WI38 (cell line): Measurements from ENCODE around the gene ELK3.

ENCODE experiments used
- H3K4me3 ChIP-seq: 2 replicates; pipeline ENCODE4 v1.5.1; 2011; ENCODE audit warnings: low read depth, mild to moderate bottlenecking, control low read depth, low read length
- TF ChIP-seq, protein P1 (sequence below): IDR thresholded peaks from 2 replicates; pipeline ENCODE4 v1.5.1; 2012; ENCODE audit warnings: low read depth, mild to moderate bottlenecking, control low read depth, low read length

ELK3 gene

DNA sequence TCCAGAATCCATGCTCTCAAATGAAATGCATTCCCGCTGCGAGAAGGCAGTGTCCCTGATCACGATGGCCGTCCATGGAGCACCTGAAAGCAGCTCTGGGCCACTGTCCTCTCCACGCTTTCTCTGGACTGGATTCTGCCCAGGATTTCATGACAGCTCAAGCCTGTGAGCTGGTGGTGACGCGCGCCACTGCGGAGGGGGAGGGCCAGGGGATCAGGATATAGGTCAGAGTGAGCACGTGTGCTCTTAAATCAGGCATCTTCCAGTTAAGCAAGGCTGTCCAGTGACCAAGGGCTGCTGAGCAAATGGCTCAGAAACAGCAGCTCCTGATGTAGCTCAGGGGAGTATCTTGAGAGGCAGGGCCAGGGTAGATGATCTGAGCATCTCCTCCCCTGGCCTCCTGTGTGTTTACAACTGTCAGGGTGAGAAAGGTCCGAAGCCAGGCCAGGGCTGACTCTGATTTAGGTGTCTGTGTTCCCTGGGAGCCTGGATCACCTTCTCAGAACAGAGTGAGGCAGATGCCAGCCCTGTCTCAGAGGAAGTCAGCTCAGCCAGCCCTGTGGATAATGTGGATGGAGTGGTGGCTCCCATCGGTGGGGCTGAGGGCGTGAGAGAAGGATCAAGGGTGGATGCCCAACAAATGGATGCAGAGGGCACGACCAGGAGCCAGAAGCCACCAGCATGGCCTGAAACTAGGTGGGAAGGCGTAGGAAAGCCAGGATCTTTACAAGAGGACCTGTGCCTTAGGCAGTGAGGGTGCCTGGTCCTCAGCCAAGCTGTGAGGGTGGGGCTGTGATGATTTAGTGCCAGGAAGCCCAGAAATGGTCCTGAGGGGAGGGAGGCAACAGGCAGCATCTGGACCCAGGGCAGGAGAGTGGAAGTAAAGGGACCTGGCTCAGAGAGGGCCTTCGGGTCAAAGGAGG is 55.3 kb downstream of the ELK3 start:
- no peak overlapping the region for H3K4me3 ChIP-seq
- TF ChIP-seq, protein P1, sequence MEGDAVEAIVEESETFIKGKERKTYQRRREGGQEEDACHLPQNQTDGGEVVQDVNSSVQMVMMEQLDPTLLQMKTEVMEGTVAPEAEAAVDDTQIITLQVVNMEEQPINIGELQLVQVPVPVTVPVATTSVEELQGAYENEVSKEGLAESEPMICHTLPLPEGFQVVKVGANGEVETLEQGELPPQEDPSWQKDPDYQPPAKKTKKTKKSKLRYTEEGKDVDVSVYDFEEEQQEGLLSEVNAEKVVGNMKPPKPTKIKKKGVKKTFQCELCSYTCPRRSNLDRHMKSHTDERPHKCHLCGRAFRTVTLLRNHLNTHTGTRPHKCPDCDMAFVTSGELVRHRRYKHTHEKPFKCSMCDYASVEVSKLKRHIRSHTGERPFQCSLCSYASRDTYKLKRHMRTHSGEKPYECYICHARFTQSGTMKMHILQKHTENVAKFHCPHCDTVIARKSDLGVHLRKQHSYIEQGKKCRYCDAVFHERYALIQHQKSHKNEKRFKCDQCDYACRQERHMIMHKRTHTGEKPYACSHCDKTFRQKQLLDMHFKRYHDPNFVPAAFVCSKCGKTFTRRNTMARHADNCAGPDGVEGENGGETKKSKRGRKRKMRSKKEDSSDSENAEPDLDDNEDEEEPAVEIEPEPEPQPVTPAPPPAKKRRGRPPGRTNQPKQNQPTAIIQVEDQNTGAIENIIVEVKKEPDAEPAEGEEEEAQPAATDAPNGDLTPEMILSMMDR, result no peak

- TF ChIP-seq, protein P1, result no peak
Measured at GRCh38 chr12:96250119-96250685, 56.0 kb downstream of the ELK3 start.

DNA sequence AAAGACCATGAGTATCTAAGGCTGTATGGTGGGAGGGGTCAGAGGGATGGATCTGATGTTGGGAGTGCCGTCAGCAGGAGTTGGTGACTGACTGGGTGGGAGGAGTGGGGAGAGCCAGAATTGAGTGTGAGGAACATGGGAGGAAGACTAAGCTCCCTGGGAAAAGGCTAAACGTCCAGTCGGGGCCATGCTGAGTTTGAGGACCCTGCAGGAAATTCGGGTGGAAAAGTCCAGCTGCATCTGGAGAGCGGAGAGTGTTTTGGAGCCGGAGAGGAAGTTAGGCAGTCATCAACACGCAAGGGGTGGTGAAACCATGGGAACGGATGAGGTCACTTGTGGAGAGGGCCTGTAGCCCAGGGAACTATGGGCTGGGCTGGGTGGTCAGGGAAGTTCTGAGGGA is 60.9 kb downstream of the ELK3 start:
- TF ChIP-seq, protein P1, result no peak

More at GRCh38 chr12:96250119-96250685, 56.0 kb downstream of the ELK3 start:
- no peak overlapping the region for H3K4me3 ChIP-seq

GRCh38 chr12:96256672-96257361 is 62.6 kb downstream of the ELK3 start:
- H3K4me3 ChIP-seq, result no peak overlapping the region
- TF ChIP-seq, protein P1, result no peak

More for the DNA sequence above, 60.9 kb downstream of the ELK3 start:
- no peak overlapping the region for H3K4me3 ChIP-seq

GRCh38 chr12:96257550-96258103 is 63.5 kb downstream of the ELK3 start:
- TF ChIP-seq, protein P1, result no peak
- no peak overlapping the region for H3K4me3 ChIP-seq

DNA sequence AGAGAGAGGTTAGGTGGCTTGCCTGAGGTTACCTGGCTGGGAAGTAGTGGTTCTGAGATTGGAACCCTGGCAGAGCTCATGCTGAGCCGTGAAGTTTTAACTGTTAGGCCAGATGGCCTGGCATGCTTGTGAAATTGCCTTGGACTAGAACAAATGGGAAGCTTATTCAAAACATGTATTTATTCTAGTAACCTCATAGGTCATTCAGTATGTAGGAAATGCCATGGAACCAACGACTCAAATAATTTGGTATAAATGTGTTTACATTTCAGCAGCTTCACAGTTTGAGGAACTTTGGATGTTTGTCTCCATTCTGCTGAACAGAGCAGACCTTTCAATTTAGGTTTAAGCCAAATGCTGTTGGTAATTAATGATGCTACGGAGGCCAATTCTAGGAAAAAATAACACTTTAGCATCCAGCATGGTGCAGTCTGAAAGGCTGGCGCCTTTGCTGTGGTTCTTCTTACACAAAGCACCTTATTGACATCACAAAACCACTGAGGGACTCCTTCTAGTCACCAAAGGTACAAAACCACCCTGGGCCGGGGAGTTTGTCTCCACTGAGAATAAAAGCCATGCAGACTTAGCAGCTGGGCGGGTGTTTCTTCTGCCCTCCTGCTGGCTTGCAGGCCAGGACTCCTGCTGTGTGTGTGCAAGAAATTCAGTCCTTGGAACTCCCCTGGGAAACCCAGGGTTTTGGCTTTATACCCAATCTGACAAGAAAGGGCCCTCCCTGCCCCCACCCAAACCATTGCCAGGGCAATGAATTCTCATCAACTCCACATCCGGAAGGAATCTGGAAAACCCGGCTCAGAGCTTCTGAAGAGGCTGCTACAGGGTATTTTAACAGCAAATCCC is 64.2 kb downstream of the ELK3 start:
- TF ChIP-seq, protein P1, result no peak
- no peak overlapping the region for H3K4me3 ChIP-seq
